NT2/D1 (cell line): ENCODE data around the gene FAM204A.

Experiments
- YY1 ChIP-seq: IDR thresholded peaks from 2 replicates; pipeline ENCODE4 v1.6.1; 2011; ENCODE audit not compliant: insufficient read length, insufficient read depth
- ZNF274 ChIP-seq: IDR thresholded peaks from 2 replicates; pipeline ENCODE4 v1.6.1; 2011; ENCODE audit warnings: mild to moderate bottlenecking, low read depth, low read length

DNA sequence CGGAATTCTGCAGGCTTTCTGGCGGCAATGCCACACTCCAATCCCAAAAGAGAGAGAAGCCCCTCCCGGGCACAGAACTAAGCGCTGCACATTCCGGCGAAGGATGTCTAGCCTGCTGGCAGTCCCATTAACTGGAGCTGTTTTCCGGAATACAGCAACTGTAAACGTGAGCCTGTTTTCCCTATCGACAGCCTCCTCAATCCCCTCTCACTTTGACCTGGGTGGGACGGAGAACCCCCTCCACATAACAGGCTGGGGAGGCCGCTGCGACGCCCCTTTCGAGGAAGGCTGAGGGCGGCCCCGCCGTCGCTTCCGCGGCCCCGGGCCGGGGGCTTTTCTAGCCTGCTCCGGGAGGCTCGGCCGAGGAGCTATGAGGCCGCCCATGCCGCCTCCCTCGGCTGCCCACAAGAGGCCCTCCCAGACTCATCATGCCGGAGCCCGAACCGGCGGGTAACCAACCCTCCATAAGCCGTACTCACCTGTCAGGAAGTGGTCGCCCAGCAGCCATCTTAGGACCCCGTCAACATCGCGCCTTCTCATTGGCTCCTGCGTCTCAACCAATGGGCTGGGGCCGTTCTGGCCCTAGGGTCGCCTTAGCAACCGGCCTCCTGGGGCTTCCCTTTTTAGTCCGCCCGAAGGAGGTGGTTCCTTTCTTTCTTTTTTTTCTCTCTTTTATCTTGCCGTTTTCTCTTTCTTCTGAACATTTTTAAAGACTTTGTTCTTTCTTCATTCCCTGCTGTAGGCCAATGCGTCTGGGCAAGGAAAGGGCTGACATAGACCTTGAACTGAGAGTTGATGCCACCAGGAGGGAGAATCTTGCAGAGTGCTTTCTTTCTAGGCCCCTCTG, at the start of gene FAM204A:
- TF ChIP-seq YY1 (peak; percentile 92), ZNF274 (no peak)
